T-helper 1 cell treated with Interleukin-12 subunit alpha and Interleukin-12 subunit beta and Interleukin-4 antibody, amounts not matched to agents 30 μg/mL and 1 μg/mL, for 36 hours (primary cell): ENCODE data around the gene STARD4.
A peak's percentile ranks its signal among the peaks of the same experiment; 100 is the strongest.

Source experiments
- H3K27ac Mint-ChIP-seq: one replicate; pipeline ENCODE4 v1.8.0; 2021; ENCODE audit warnings: mild to moderate bottlenecking, mixed read lengths
- H3K27me3 Mint-ChIP-seq: one replicate; pipeline ENCODE4 v1.8.0; 2021; ENCODE audit warnings: low read depth, mixed read lengths
- H3K36me3 Mint-ChIP-seq: one replicate; pipeline ENCODE4 v1.8.0; 2021; ENCODE audit warnings: low read depth, mixed read lengths
- H3K4me1 Mint-ChIP-seq: one replicate; pipeline ENCODE4 v1.8.0; 2021; ENCODE audit warnings: low read depth, mixed read lengths
- H3K4me3 Mint-ChIP-seq: one replicate; pipeline ENCODE4 v1.8.0; 2021; ENCODE audit warnings: mild to moderate bottlenecking, moderate library complexity, mixed read lengths
- H3K9me3 Mint-ChIP-seq: one replicate; pipeline ENCODE4 v1.8.0; 2021; ENCODE audit warnings: mixed read lengths

STARD4 gene, protein sequence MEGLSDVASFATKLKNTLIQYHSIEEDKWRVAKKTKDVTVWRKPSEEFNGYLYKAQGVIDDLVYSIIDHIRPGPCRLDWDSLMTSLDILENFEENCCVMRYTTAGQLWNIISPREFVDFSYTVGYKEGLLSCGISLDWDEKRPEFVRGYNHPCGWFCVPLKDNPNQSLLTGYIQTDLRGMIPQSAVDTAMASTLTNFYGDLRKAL

DNA sequence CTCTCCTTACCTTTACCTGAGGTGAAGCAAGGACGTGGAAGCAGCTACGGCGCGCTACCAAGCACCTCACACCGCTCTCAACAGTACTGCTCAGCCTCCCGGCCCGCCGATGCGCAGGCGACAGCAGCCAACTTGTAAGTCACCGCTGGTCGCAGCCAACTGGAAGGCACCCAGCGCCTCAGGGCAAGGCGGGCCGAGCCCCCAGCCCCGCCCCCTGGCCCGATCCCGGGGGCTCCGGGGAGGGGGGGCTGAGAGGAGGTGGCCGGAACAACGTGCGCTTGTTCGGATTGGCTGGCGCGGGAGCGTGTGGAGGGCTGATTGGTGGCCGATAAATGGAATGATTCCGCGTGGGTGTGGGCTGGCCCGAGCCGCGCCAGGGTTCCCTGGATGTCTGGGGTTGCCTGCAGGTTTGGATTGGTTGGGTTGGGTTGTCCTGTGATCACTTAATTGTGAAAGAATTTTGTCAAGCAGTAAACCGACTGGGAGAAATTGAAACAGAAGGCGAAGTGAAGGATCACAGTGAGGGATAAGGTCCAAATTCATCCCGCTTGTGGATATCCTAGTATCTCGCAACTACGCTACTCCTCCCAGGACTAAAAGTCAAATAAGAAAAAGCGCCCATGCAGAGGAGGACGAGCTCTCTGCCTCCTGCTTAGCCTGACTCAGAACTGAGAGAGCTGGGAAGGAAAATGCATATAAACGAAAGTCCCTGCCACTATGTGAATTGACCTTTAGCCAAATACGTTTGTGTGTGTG, at the start of gene STARD4:
Gene STARD4 (minus strand): TSS at position 161 of the 756 bp plus-strand sequence. CDS start 5,102 bp downstream, outside the sequence.
- H3K4me1 Mint-ChIP-seq = peaks cover 41% of the 10 kb centered on the region
- no peaks in the 10 kb centered on the region for H3K27me3 Mint-ChIP-seq
- H3K9me3 Mint-ChIP-seq = no peaks in the 10 kb centered on the region
- H3K27ac Mint-ChIP-seq = peak within 1 kb of the TSS; percentile 96
- H3K4me3 Mint-ChIP-seq = peak within 1 kb of the TSS; percentile 97
- H3K36me3 Mint-ChIP-seq = peaks cover 14% of the 10 kb centered on the region

DNA sequence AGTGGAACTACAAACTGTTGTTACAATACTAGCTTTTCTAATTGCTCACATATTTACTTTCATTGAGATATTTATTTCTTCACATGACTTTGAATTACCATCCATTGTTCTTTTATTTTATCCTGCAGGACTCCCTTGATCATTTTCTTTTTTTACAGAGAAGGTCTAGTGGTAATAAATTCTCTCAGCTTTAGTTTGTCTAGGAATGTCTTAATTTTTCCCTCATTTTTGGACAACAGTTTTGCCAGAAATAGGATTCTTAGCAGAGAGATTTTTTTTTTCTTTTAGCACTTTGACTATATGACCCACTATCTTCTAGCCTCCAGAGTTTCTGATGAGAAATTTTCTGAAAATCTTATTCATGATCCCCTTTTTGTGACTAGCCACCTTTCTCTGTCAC, 47.3 kb upstream of the STARD4 start:
- Mint-ChIP-seq H3K4me3 (no peak overlapping the region), H3K36me3 (peaks cover 1% of the 10 kb centered on the region), H3K27ac (no peak overlapping the region), H3K9me3 (no peaks in the 10 kb centered on the region), H3K27me3 (peaks cover 16% of the 10 kb centered on the region), H3K4me1 (no peaks in the 10 kb centered on the region)

DNA sequence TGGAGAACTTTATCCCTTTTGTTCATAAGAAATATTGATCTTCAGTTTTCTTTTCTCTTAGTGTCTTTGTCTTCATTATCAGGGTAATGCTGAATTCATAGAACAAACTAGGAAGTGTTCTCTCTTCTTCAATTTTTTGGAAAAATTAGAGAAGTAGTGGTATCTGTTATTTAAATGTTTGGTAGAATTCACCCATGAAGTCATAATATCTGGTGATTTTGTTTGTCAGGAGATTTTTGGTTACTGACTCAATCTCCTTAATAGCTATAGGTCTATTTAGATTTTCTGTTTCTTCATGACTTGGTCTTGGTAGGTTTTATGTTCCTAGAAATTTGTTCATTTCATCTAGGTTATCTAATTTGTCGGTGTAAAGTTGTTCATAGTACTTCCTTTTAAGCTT, 45.4 kb upstream of the STARD4 start:
- Mint-ChIP-seq H3K27ac (no peak overlapping the region), H3K4me3 (no peak overlapping the region), H3K27me3 (peaks cover 16% of the 10 kb centered on the region), H3K36me3 (peaks cover 1% of the 10 kb centered on the region), H3K4me1 (no peaks in the 10 kb centered on the region), H3K9me3 (no peaks in the 10 kb centered on the region)

DNA sequence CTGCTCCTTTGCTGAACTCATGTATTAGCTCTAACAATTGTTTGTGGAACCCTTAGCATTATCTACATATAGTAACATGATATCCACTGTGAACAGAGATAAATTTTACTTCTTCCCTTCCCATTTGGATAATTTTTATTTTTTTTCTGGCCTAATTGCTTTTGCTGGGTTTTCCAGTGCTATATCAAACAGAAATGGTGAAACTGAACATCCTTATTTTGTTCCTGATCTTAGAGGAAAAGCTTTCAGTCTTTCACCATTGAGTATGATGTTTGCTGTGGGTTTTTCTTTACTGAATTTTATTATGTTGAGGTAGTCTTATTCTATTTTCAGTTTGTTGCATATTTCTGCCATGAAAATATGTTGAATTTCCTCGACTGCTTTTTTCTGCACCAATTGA, 44.8 kb upstream of the STARD4 start:
- Mint-ChIP-seq H3K27me3 (peaks cover 12% of the 10 kb centered on the region), H3K4me3 (no peak overlapping the region), H3K9me3 (no peaks in the 10 kb centered on the region), H3K27ac (no peak overlapping the region), H3K36me3 (peaks cover 1% of the 10 kb centered on the region), H3K4me1 (no peaks in the 10 kb centered on the region)

DNA sequence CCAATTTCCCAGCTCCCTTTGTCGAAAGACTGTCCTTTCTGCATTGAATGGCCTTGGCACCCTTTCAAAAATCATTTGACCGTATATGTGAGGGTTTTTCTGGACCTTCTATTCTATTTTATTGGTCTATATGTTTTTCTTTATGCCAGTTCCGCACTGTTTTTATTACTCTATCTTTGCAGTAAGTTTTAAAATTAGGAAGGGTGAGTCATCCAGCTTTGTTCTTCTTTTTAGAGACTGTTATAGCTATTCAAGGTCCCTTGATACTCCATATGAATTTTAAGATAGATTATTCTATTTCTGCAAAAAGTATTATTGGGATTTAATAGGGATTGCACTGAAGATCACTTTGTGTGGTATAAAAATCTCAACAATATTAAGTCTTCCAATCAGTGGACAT, 44.2 kb upstream of the STARD4 start:
- peaks cover 5% of the 10 kb centered on the region for H3K4me1 Mint-ChIP-seq
- no peaks in the 10 kb centered on the region for H3K9me3 Mint-ChIP-seq
- no peak overlapping the region for H3K4me3 Mint-ChIP-seq
- H3K36me3 Mint-ChIP-seq = peaks cover 1% of the 10 kb centered on the region
- H3K27ac Mint-ChIP-seq = no peak overlapping the region
- peaks cover 12% of the 10 kb centered on the region for H3K27me3 Mint-ChIP-seq

DNA sequence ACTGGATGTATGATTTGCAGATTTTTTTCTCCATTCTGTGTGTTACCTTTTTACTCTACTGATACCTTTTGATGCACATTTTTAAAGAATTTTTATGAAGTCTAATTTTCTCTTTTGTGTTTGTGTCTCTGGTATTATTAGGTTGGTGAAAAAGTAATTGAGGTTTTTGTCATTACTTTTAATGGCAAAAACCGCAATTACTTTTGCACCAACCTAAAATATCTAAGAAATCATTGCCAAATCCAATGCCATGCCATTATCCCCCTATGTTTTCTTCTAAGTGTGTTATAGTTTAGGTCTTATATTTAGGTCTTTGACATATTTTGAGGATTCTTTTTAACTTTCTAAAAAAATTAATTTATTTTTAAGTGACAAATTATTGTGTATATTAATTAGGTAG, 43.4 kb upstream of the STARD4 start:
- Mint-ChIP-seq H3K27me3 (peaks cover 12% of the 10 kb centered on the region), H3K4me3 (no peak overlapping the region), H3K27ac (no peak overlapping the region), H3K36me3 (peaks cover 1% of the 10 kb centered on the region), H3K4me1 (peaks cover 11% of the 10 kb centered on the region), H3K9me3 (no peaks in the 10 kb centered on the region)

DNA sequence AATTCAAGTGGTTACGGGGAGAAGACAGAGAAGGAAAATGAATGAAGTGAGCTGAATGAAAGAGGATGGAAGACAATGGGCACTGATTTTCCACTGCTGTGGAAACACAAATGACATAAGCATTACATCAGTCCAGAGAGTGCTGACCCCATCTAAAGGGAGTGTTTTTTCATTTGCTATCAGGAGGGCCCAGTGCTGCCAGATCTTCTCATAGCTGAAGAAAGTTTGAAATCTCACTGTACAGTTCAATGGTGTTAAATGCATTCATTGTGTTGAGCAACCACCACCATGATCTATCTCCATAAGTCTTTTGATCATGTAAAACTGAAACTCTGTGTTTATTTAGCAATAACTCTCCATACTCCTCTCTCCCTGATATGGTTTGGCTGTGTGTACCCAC, 41.5 kb upstream of the STARD4 start:
- H3K27me3 Mint-ChIP-seq = no peaks in the 10 kb centered on the region

DNA sequence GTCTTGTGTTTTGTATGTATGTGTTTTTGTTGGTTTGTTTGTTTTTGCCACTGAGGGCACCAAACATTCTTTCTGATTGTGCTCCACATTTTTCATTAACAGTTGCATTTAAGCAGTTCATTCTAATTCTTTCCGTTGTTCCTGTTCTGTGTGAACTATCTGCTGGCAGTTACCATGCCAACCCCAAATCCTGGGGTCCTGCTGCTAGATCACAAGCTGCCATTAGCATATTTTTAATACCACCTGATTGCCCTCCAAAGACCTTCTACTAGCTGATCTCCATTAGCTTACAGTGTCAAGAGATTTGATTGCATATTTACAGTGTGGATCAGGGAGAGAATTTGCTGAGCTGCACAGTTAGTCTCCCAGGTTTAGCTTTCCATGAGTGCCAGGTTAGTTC, 40.6 kb upstream of the STARD4 start:
- no peaks in the 10 kb centered on the region for H3K36me3 Mint-ChIP-seq

More for the DNA sequence above, 41.5 kb upstream of the STARD4 start:
- no peaks in the 10 kb centered on the region for H3K36me3 Mint-ChIP-seq
- H3K4me1 Mint-ChIP-seq = peaks cover 18% of the 10 kb centered on the region
- no peaks in the 10 kb centered on the region for H3K9me3 Mint-ChIP-seq
- H3K27ac Mint-ChIP-seq = no peak overlapping the region
- H3K4me3 Mint-ChIP-seq = no peak overlapping the region

DNA sequence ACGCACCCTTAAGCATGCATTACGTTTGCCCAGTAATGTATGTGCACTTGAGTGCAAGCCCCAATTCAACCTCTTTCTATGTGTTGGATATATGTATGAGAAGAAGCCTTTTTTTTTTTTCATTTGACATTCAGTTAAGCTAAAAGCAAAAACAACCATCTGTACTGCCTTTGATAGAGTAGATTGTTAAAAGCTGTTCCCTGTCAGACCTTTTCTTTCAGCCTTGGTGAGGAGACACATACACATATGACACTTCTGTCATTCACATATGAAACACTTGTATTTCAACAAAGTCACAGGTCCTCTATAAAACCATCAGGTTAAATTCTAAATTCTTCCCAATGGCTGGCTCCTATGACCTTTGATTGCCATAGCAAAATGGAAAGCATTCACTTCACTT, 40.2 kb upstream of the STARD4 start:
- Mint-ChIP-seq H3K36me3 (no peaks in the 10 kb centered on the region), H3K9me3 (no peaks in the 10 kb centered on the region), H3K4me1 (peaks cover 18% of the 10 kb centered on the region), H3K4me3 (no peak overlapping the region), H3K27me3 (peaks cover under 1% of the 10 kb centered on the region), H3K27ac (no peak overlapping the region)

More for the DNA sequence above, 40.6 kb upstream of the STARD4 start:
- H3K27ac Mint-ChIP-seq = no peak overlapping the region
- no peak overlapping the region for H3K4me3 Mint-ChIP-seq
- H3K4me1 Mint-ChIP-seq = peaks cover 18% of the 10 kb centered on the region
- no peaks in the 10 kb centered on the region for H3K27me3 Mint-ChIP-seq
- H3K9me3 Mint-ChIP-seq = no peaks in the 10 kb centered on the region

DNA sequence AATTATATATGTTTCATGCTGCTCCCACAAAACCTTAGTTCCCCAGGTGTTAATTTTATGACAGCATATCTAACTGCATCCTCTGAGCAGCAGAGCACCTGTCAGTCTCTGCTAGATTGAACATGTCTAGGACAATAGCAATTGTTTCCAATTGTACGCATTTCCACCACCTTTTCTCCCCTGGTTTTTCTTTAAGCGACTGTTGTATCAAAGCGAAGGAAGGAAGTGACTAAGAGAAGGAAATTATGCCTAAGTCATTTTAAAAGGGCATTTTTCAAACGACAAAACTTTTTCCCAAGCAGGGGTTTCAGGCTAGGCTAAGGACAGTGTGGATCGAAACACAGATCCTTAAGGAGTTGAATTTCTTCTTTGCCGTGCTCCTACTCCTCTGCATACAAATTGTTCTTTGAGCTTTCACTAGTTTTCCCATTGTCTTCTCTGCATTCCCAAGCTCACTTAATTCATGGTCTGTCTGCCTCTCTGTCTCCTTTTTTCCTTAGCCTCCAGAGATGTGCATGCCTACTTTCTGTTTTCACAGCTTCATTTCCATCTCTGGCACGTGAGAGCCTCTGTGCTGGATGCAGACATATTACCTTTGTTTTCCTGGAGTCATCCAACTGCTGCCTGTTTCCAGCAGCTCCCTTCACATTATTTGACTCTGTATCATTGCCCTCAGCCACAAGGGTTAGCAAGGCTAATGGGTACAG, 39.4 kb upstream of the STARD4 start:
- Mint-ChIP-seq H3K4me1 (peaks cover 18% of the 10 kb centered on the region), H3K27me3 (peaks cover 5% of the 10 kb centered on the region), H3K27ac (peak overlapping the region; percentile 34), H3K9me3 (no peaks in the 10 kb centered on the region), H3K36me3 (no peaks in the 10 kb centered on the region), H3K4me3 (peak overlapping the region; percentile 3)

DNA sequence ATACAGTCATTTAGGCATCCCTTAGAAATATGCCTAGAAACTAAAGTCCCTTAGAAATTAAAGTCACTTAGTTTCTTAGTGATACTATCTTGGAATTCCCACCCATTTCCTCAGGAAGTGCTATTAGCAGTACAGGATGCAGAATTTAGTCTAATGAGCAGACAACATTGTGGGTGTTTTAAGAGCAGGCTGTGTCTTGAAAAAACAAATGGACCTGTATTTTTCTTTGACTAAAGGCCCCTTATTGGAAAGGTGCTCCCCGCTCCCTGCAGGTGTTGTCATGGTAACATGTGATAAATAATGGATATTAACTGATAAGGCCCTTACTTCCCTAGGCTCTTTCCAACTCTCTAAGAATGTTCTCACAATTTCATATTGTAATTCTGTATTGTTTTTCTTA, 38.8 kb upstream of the STARD4 start:
- Mint-ChIP-seq H3K4me3 (no peak overlapping the region), H3K27ac (no peak overlapping the region), H3K4me1 (peaks cover 18% of the 10 kb centered on the region), H3K36me3 (no peaks in the 10 kb centered on the region), H3K27me3 (peaks cover 5% of the 10 kb centered on the region), H3K9me3 (no peaks in the 10 kb centered on the region)

DNA sequence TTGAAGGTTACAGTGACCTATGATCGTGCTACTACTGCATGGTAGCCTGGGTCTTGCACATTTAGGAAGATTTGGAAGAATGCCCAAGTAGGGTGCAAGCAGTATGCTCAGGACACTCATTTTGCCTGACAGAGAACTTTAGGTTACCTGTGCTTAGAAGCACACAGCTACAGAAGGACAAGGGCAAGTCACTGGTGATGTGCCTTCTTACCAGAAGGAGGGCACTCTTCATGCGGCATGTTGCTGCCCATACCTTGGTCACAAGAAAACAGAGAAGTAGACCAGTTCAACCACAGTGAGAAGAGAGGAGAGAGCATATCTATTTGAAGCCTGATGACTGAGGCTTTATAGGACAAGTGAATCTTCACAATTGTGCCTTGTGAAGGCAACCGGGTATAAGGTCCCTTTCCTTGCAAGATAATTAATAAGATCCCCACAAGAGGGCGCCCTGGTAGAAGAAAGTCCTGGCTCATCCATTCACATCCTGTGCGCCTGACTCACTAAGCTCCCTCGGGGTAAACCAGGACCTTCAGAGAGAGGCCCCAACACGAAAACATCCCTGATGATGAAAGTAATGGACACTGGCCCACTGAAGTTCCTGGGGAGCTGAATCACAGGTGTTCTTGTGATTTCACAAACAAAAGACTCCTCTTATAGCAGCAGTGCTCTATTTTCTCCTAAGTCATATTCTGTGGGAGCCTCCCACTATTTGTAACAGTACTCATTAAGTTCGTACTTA, 38.1 kb upstream of the STARD4 start:
- H3K9me3 Mint-ChIP-seq = no peaks in the 10 kb centered on the region
- no peaks in the 10 kb centered on the region for H3K36me3 Mint-ChIP-seq
- H3K27ac Mint-ChIP-seq = no peak overlapping the region
- peaks cover 6% of the 10 kb centered on the region for H3K27me3 Mint-ChIP-seq
- H3K4me1 Mint-ChIP-seq = peaks cover 18% of the 10 kb centered on the region
- no peak overlapping the region for H3K4me3 Mint-ChIP-seq

DNA sequence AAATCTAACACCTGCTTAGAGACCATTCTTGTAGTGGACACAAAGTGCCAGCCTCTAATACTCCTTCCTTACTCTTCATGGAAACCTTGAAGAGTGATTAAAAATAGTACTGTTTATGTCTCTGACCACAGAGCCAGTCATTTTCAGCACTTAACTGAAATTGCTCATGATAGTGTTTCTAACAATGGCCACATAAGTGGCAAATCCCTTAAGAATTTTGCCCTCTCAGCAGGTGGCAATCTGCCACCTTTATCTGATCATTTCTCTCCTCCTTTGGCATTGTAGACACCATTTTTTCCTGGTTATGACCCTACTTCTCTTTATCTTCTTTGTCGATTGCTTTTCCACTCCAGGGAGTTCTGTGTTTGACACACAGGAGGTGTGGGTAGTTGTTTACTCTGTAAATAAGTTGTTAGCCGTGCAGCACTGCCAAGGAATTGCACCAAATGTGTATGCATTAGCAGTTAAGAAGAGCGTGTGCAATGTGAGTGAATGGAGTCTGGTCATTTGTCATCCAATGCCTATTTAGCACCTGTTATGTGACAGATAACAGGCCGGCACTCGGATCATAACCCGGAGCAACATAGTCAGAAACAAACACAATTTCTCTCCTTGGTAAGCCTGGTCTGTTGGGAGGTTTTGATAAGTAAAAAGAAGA, 36.8 kb upstream of the STARD4 start:
- H3K4me1 Mint-ChIP-seq = peaks cover 19% of the 10 kb centered on the region
- no peak overlapping the region for H3K4me3 Mint-ChIP-seq
- no peaks in the 10 kb centered on the region for H3K36me3 Mint-ChIP-seq
- peaks cover 9% of the 10 kb centered on the region for H3K27me3 Mint-ChIP-seq
- no peaks in the 10 kb centered on the region for H3K9me3 Mint-ChIP-seq
- no peak overlapping the region for H3K27ac Mint-ChIP-seq

DNA sequence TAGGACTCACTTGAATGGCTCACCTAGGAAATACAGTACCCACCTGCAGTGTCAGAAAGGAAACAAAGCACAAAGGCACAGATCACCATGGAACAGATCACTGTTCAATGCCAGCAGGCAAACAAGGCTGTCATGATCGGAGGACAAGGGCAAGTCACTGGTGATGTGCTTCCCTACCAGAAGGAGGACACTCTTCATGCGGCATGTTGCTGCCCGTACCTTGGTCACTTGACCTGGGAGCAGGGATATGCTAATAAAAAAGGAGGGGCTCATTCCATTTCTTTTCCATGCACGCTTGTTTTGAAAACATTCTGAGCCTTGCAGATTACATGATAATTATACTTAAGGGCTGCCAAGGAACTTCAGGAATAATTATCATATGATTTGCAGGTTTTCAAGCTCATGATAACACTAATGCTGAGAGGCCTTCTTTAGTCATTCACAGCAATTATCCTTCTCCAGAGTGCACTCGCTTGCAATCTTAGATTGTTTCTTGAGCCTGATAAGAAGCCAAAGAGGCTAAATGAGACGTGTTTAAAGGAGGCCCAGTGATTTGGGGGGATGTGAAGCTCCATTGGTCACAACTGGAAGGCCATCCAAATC, 36.1 kb upstream of the STARD4 start:
- no peaks in the 10 kb centered on the region for H3K36me3 Mint-ChIP-seq
- H3K4me1 Mint-ChIP-seq = peaks cover 19% of the 10 kb centered on the region
- H3K27me3 Mint-ChIP-seq = peaks cover 9% of the 10 kb centered on the region
- H3K27ac Mint-ChIP-seq = no peak overlapping the region
- no peaks in the 10 kb centered on the region for H3K9me3 Mint-ChIP-seq
- no peak overlapping the region for H3K4me3 Mint-ChIP-seq
